Liver (tissue), 9 donors: ENCODE data around the gene ACVR1. TPM values are rescaled to one million over a fixed set of nuclear protein-coding genes. Genes with fewer than 3 reads are reported as not detected.

Source experiments
- DNase-seq: peaks from one replicate; pipeline ENCODE4 v3.0.0-alpha.2; 2017; ENCODE audit warnings: low spot score
- H3K27ac ChIP-seq, 2 donors: one replicate each; pipeline ENCODE4 v1.7.0; 2013; ENCODE audit warnings: inconsistent platforms in 2 of 2, low read length in 2 of 2, control low read depth in 1 of 2, low read depth in 1 of 2, mild to moderate bottlenecking in 1 of 2
- H3K27me3 ChIP-seq, 4 donors: one replicate each; pipeline versions ENCODE4 v1.6.1 to v1.7.0; 2013; ENCODE audit warnings: low read length in 3 of 4, inconsistent platforms in 1 of 4, mild to moderate bottlenecking in 1 of 4, moderate library complexity in 1 of 4; ENCODE audit not compliant: control insufficient read depth in 4 of 4, insufficient read depth in 4 of 4
- H3K36me3 ChIP-seq, 4 donors: one replicate each; pipeline versions ENCODE4 v1.6.1 to v1.7.0; 2013; ENCODE audit warnings: low read length in 3 of 4, mild to moderate bottlenecking in 3 of 4, low read depth in 1 of 4, moderate library complexity in 1 of 4; ENCODE audit not compliant: control insufficient read depth in 4 of 4, insufficient read depth in 3 of 4
- H3K4me1 ChIP-seq, 4 donors: one replicate each; pipeline versions ENCODE4 v1.6.1 to v1.7.0; 2013; ENCODE audit warnings: low read length in 3 of 4, mild to moderate bottlenecking in 3 of 4, moderate library complexity in 1 of 4; ENCODE audit not compliant: control insufficient read depth in 4 of 4, insufficient read depth in 4 of 4
- H3K4me3 ChIP-seq, 3 donors: one replicate each; pipeline versions ENCODE4 v1.6.1 to v1.7.0; 2013; ENCODE audit warnings: low read length in 3 of 3, control low read depth in 1 of 3, low read depth in 1 of 3, mild to moderate bottlenecking in 1 of 3
- H3K9ac ChIP-seq, 2 donors: one replicate each; pipeline ENCODE4 v1.7.0; 2013; ENCODE audit warnings: low read length in 2 of 2, mild to moderate bottlenecking in 2 of 2, moderate library complexity in 2 of 2, control low read depth in 1 of 2, low read depth in 1 of 2
- H3K9me3 ChIP-seq, 4 donors: one replicate each; pipeline versions ENCODE4 v1.6.1 to v1.7.0; 2013; ENCODE audit warnings: low read length in 3 of 4; ENCODE audit not compliant: control insufficient read depth in 4 of 4
- ATF3 ChIP-seq: IDR thresholded peaks from 2 replicates; pipeline ENCODE4 v1.6.1; 2016; ENCODE audit warnings: antibody characterized with exemption
- CTCF ChIP-seq: fragments of 150-350 bp; IDR thresholded peaks from 2 replicates; pipeline ENCODE4 v1.5.1; 2017; ENCODE audit warnings: improper control_type of control experiment, low read depth, low read length; ENCODE audit not compliant: missing input control
- EGR1 ChIP-seq, 2 donors: IDR thresholded peaks; 2 replicates each; pipeline ENCODE4 v1.6.1; 2016 to 2018; ENCODE audit warnings: antibody characterized with exemption in 2 of 2, low read depth in 2 of 2
- FOXA1 ChIP-seq: IDR thresholded peaks from 2 replicates; pipeline ENCODE4 v1.6.1; 2016; ENCODE audit warnings: antibody characterized with exemption
- FOXA2 ChIP-seq: IDR thresholded peaks from 2 replicates; pipeline ENCODE4 v1.6.1; 2016; ENCODE audit warnings: antibody characterized with exemption
- GABPA ChIP-seq, 2 donors: IDR thresholded peaks in 1 of 2; conservative IDR thresholded peaks in 1 of 2; 2 replicates each; pipeline ENCODE4 v1.6.1; 2016; ENCODE audit warnings: antibody characterized with exemption in 2 of 2, mild to moderate bottlenecking in 1 of 2, moderate library complexity in 1 of 2
- HNF4A ChIP-seq, 2 donors: conservative IDR thresholded peaks; 2 replicates each; pipeline ENCODE4 v1.6.1; 2016; ENCODE audit warnings: antibody characterized with exemption in 2 of 2, mild to moderate bottlenecking in 2 of 2
- HNF4G ChIP-seq: IDR thresholded peaks from 2 replicates; pipeline ENCODE4 v1.6.1; 2016; ENCODE audit warnings: antibody characterized with exemption
- JUND ChIP-seq, 2 donors: IDR thresholded peaks; 2 replicates each; pipeline ENCODE4 v1.6.1; 2016; ENCODE audit warnings: antibody characterized with exemption in 2 of 2
- MAX ChIP-seq: IDR thresholded peaks from 2 replicates; pipeline ENCODE4 v1.6.1; 2016; ENCODE audit warnings: antibody characterized with exemption
- NR2F2 ChIP-seq: IDR thresholded peaks from 2 replicates; pipeline ENCODE4 v1.6.1; 2016; ENCODE audit warnings: antibody characterized with exemption
- RAD21 ChIP-seq, 2 donors: IDR thresholded peaks; 2 replicates each; pipeline ENCODE4 v1.6.1; 2016; ENCODE audit warnings: antibody characterized with exemption in 2 of 2, mild to moderate bottlenecking in 2 of 2
- REST ChIP-seq: IDR thresholded peaks from 2 replicates; pipeline ENCODE4 v1.6.1; 2016; ENCODE audit warnings: antibody characterized with exemption, mild to moderate bottlenecking
- RXRA ChIP-seq, 2 donors: IDR thresholded peaks; 2 replicates each; pipeline ENCODE4 v1.6.1; 2017 to 2018; ENCODE audit warnings: antibody characterized with exemption in 2 of 2, mild to moderate bottlenecking in 1 of 2
- SP1 ChIP-seq: IDR thresholded peaks from 2 replicates; pipeline ENCODE4 v1.6.1; 2018; ENCODE audit warnings: antibody characterized with exemption, mild to moderate bottlenecking
- TAF1 ChIP-seq: conservative IDR thresholded peaks from 2 replicates; pipeline ENCODE4 v1.6.1; 2016; ENCODE audit warnings: antibody characterized with exemption, mild to moderate bottlenecking
- YY1 ChIP-seq: IDR thresholded peaks from 2 replicates; pipeline ENCODE4 v1.6.1; 2016; ENCODE audit warnings: antibody characterized with exemption, mild to moderate bottlenecking
- WGBS: extraction: QIAGEN DNeasy Blood & Tissue Kit; methylation state at CpG from one replicate; pipeline ENCODE4 v1.1.7; 2013; 5-methylcytosine and 5-hydroxymethylcytosine counted together
- polyA plus RNA-seq, 2 donors: library from polyadenylated mRNA; stranded (reverse) in 1 of 2; unstranded in 1 of 2; fragments of 200-250 nt in 1 of 2; fragments of >200 nt in 1 of 2; fragmentation: Nextera tagmentation in 1 of 2; extraction: Ambion mirVana in 1 of 2; gene quantifications; one replicate each; pipeline versions ENCODE4 v1.2.1 to v1.2.3, GENCODE V29; 2013 to 2015
- total RNA-seq, 2 donors: library from RNA; depleted of rRNA; stranded (reverse); fragments of >200 nt; gene quantifications; one replicate each; pipeline ENCODE4 v1.2.3, GENCODE V29; 2014
- TF ChIP-seq, protein P1 (sequence below): IDR thresholded peaks from 2 replicates; pipeline ENCODE4 v1.6.1; 2016; ENCODE audit warnings: antibody characterized with exemption
- donor health status: healthy.
- donor health status: healthy.
- donor health status: healthy.
- donor health status: healthy.
- donor health status: healthy.

The ACVR1 gene
- total and polyA plus RNA-seq, 4 donors, result 6.2 to 20.4 (median 8.5) TPM

GRCh38 chr2:157922815-157923214 lies 46.7 kb upstream of the ACVR1 start:
- Histone ChIP-seq H3K4me1 (no peaks in the 10 kb centered on the region), H3K4me3 (no peak overlapping the region), H3K36me3 (no peaks in the 10 kb centered on the region), H3K9ac (no peak overlapping the region), H3K27ac (no peak overlapping the region), H3K9me3 (no peaks in the 10 kb centered on the region), H3K27me3 (no peaks in the 10 kb centered on the region)
- DNase-seq, result no peak
- 94% methylated on average over 1 of the region's 1 CpG for WGBS
- TF ChIP-seq, protein P1, sequence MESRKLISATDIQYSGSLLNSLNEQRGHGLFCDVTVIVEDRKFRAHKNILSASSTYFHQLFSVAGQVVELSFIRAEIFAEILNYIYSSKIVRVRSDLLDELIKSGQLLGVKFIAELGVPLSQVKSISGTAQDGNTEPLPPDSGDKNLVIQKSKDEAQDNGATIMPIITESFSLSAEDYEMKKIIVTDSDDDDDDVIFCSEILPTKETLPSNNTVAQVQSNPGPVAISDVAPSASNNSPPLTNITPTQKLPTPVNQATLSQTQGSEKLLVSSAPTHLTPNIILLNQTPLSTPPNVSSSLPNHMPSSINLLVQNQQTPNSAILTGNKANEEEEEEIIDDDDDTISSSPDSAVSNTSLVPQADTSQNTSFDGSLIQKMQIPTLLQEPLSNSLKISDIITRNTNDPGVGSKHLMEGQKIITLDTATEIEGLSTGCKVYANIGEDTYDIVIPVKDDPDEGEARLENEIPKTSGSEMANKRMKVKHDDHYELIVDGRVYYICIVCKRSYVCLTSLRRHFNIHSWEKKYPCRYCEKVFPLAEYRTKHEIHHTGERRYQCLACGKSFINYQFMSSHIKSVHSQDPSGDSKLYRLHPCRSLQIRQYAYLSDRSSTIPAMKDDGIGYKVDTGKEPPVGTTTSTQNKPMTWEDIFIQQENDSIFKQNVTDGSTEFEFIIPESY, result no peak
- TF ChIP-seq TAF1 (no peak), CTCF (no peak), SP1 (no peak), JUND (IDR thresholded peaks at IDR 0.05) (no peak), FOXA2 (no peak), HNF4A (conservative IDR thresholded peaks at IDR 0.05) (no peak), EGR1 (IDR thresholded peaks at IDR 0.05; ENCODE audit: low read depth in 2 of 2) (no peak), GABPA (IDR thresholded peaks at IDR 0.05 in 1 of 2, conservative IDR thresholded peaks at IDR 0.05 in 1 of 2) (no peak), RAD21 (IDR thresholded peaks at IDR 0.05) (no peak), MAX (no peak), FOXA1 (no peak), RXRA (IDR thresholded peaks at IDR 0.05) (no peak), NR2F2 (no peak), ATF3 (no peak), YY1 (no peak), HNF4G (no peak), REST (no peak)
